ENCODE results near the gene ETS2. TPM values are rescaled to one million over a fixed set of nuclear protein-coding genes. Genes with fewer than 3 reads are reported as not detected.

The ETS2 gene
- total and polyA plus RNA-seq, 2 of the 8 experiments (the other 6 are each of a cell fraction or from before 2014, with no cell fraction given): 11.0 to 45.1 TPM

GRCh38 chr21:38792676-38793459 is 12.9 kb upstream of the ETS2 start:
- no peak overlapping the region for H4K5ac ChIP-seq (ENCODE audit: insufficient read length, low read depth, low read length)
- no peak overlapping the region for H3K56ac ChIP-seq (replicated peaks; ENCODE audit: insufficient read length, low read depth, low read length)
- H3K4me3 ChIP-seq (ENCODE audit: extremely low read depth in 1 of 4, insufficient read depth in 2 of 4, low read depth in 3 of 4, low read length in 4 of 4): no peak overlapping the region
- no peak overlapping the region for H2BK120ac ChIP-seq (replicated peaks; ENCODE audit: low read depth, low read length)
- H3K4me2 ChIP-seq (ENCODE audit: insufficient read depth in 1 of 2, low read depth in 2 of 2, low read length in 2 of 2): no peak overlapping the region
- H3K4me1 ChIP-seq (replicated peaks in 1 of 4; ENCODE audit: control insufficient read depth in 3 of 4, insufficient read depth in 4 of 4, low read length in 3 of 4): peaks cover 0 to 2% (median under 1%) of the 10 kb centered on the region in 4 experiments; a peak in 3 of 7 replicates
- H3K14ac ChIP-seq (ENCODE audit: insufficient read length): no peak overlapping the region
- no peak overlapping the region for H2AFZ ChIP-seq (ENCODE audit: low read length)
- no peaks in the 10 kb centered on the region for H3K9me3 ChIP-seq (ENCODE audit: insufficient read depth in 2 of 2, low read depth in 1 of 2, low read length in 1 of 2)
- ChIA-PET POLR2A (ENCODE audit: partially characterized antibody) (no interaction called here), CTCF (ENCODE audit: partially characterized antibody) (no interaction called here)
- no peak overlapping the region for H3K27ac ChIP-seq (ENCODE audit: low read depth, low read length)
- H3K23me2 ChIP-seq (ENCODE audit: low read depth, low read length): no peaks in the 10 kb centered on the region
- H2BK5ac ChIP-seq (ENCODE audit: low read depth, low read length): no peak overlapping the region
- no peaks in the 10 kb centered on the region for H3K79me1 ChIP-seq (ENCODE audit: low read depth, low read length)
- no peaks in the 10 kb centered on the region for H3K36me3 ChIP-seq (ENCODE audit: control insufficient read depth in 2 of 4, insufficient read depth in 4 of 4, low read length in 3 of 4)
- H3K27me3 ChIP-seq (replicated peaks in 1 of 4; ENCODE audit: control insufficient read depth in 3 of 4, extremely low read depth in 1 of 4, insufficient read depth in 3 of 4, low read length in 3 of 4): peaks cover 0 to 2% (median 0%) of the 10 kb centered on the region in 4 experiments; a peak in 1 of 7 replicates
- H2AK5ac ChIP-seq (ENCODE audit: low read depth, low read length): no peak overlapping the region
- H3K4ac ChIP-seq (replicated peaks; ENCODE audit: insufficient read length, low read depth, low read length): no peak overlapping the region
- H4K91ac ChIP-seq (replicated peaks; ENCODE audit: insufficient read length, low read length): no peak overlapping the region
- H2BK15ac ChIP-seq (ENCODE audit: low read length): 0 out of 2 replicates have a peak overlapping the region, but pooled peaks have one; percentile 8
- no peak overlapping the region for H2BK20ac ChIP-seq (ENCODE audit: low read length)
- no peak overlapping the region for H3K23ac ChIP-seq (ENCODE audit: insufficient read length)
- H4K8ac ChIP-seq (ENCODE audit: extremely low read depth, insufficient read depth, low read length): no peak overlapping the region
- H3K79me2 ChIP-seq (ENCODE audit: control insufficient read depth in 1 of 2, insufficient read depth in 2 of 2, low read length in 2 of 2): no peaks in the 10 kb centered on the region
- H3K18ac ChIP-seq (ENCODE audit: extremely low read depth, low read length): no peak overlapping the region
- no peak for FAIRE-seq
- H2BK12ac ChIP-seq (ENCODE audit: low read depth, low read length): no peak overlapping the region
- no peak overlapping the region for H3K9ac ChIP-seq (replicated peaks in 1 of 4; ENCODE audit: extremely low read depth in 1 of 4, low read depth in 3 of 4, low read length in 3 of 4)
- H4K20me1 ChIP-seq (replicated peaks in 1 of 2; ENCODE audit: control insufficient read depth in 1 of 2, insufficient read depth in 2 of 2, low read length in 2 of 2): no peaks in the 10 kb centered on the region
- WGBS, 2 experiments (ENCODE audit: extremely low coverage in 1 of 2, insufficient coverage in 1 of 2, insufficient read length in 1 of 2, insufficient replicate concordance in 2 of 2, low coverage in 1 of 2, low lambda C conversion rate in 2 of 2, missing lambda C conversion rate in 1 of 2): 84% methylated on average over 5 of the region's 5 CpGs; no CpG with 5 or more reads in 1 of the 2 experiments
- DNase-seq (ENCODE audit: low read depth in 1 of 2, low spot score in 2 of 2): no peak
- TF ChIP-seq EP300 (IDR thresholded peaks at IDR 0.05; ENCODE audit: borderline replicate concordance in 1 of 2, low read depth in 2 of 2, low read length in 2 of 2): no peak
- no peak for TF ChIP-seq SUZ12 (IDR thresholded peaks at IDR 0.05; ENCODE audit: low read length)
- TF ChIP-seq KDM1A (IDR thresholded peaks at IDR 0.05; ENCODE audit: borderline replicate concordance, low read length): no peak
- TF ChIP-seq SIX5 (IDR thresholded peaks at IDR 0.05; ENCODE audit: low read depth, low read length): no peak
- no peak for TF ChIP-seq HDAC2 (IDR thresholded peaks at IDR 0.05; ENCODE audit: borderline replicate concordance in 1 of 2, low read depth in 2 of 2, low read length in 2 of 2)
- no peak for TF ChIP-seq ZNF274 (IDR thresholded peaks at IDR 0.05; ENCODE audit: borderline replicate concordance, extremely low read depth, low read length)
- no peak for TF ChIP-seq TEAD4 (IDR thresholded peaks at IDR 0.05; ENCODE audit: low read depth, low read length)
